Femur (tissue), 1 donor: ENCODE results near the gene COX6B1.
"Not testable (repeated sequence)": the region's sequence is repeated elsewhere in the genome, so short reads cannot be mapped to it uniquely, and the experiment has no call there.

Source experiments
- DNase-seq: peaks from one replicate; pipeline ENCODE4 v3.0.0-alpha.2; 2017

Gene COX6B1

DNA sequence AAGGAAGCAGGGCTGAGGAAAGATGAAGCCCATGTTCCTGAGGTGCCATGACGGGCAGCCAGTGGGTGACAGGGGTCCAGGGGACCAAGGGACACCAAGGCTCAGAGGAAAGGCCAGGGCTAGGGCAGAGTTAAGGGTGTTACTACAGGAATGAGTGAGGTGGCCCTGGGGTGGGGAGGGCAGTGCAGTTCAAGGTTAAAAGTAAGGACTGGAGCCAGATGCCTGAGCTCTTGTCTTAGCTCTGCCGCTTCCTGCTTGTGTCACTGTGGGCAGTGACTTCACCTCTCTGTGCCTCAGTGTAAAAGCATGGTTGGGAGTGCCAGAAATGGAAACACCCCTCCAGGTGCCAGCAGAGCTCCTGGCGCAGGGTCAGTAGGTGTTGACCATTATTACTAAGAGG lies 11.5 kb upstream of the COX6B1 start:
- no peak for DNase-seq

DNA sequence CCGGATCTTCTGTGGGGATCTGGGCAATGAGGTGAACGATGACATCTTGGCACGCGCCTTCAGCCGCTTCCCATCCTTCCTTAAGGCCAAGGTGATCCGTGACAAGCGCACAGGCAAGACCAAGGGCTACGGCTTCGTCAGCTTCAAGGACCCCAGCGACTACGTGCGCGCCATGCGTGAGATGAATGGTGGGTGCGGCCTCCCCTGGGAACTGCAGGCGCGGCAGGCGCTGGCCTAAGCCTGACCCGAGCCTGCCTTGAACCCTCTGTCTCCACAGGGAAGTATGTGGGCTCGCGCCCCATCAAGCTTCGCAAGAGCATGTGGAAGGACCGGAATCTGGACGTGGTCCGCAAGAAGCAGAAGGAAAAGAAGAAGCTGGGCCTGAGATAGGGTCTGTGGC lies 11.0 kb upstream of the COX6B1 start:
- no peak for DNase-seq

GRCh38 chr19:35639321-35639639 lies 8.8 kb upstream of the COX6B1 start:
- DNase-seq, result no peak

- DNase-seq, result no peak
Observed at GRCh38 chr19:35639863-35640262, 8.3 kb upstream of the COX6B1 start.

GRCh38 chr19:35641515-35642151 lies 6.5 kb upstream of the COX6B1 start, which contains the start of gene ETV2:
ETV2 (plus strand) TSS chr19:35641745; CDS start chr19:35642461, 716 bp downstream.
- peak; percentile 64 for DNase-seq

- DNase-seq, result no peak
Observed at GRCh38 chr19:35642312-35642711, 5.8 kb upstream of the COX6B1 start.

DNA sequence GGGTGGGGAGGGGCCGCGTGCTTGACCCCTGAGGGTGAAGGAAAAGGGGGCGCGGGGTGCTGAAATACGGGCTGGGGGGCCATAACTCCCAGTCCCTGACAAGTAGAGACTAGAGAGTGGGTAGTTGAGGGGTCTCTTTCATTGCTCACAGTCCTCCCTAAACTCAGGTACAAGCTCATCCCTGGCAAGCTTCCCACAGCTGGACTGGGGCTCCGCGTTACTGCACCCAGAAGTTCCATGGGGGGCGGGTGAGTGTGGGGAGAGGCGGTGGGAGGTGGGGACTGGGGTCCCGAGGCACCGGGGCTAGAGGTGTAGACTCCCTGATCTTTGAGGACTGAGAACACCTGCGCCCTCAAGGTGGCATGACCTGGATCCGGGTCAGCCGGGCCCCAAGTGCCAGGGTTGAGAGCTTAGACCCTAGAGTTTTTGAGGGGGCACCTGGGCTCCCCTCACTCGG lies 5.3 kb upstream of the COX6B1 start:
- DNase-seq, result peak; percentile 43

GRCh38 chr19:35643255-35644205 lies 4.6 kb upstream of the COX6B1 start:
- DNase-seq, result peak; percentile 87

- DNase-seq, result peak; percentile 97
Observed at GRCh38 chr19:35644206-35644986, 3.7 kb upstream of the COX6B1 start.

- peak; percentile 84 for DNase-seq
Observed at GRCh38 chr19:35644987-35645679, 3.0 kb upstream of the COX6B1 start.

GRCh38 chr19:35645680-35646511 lies 2.2 kb upstream of the COX6B1 start:
- no peak for DNase-seq

DNA sequence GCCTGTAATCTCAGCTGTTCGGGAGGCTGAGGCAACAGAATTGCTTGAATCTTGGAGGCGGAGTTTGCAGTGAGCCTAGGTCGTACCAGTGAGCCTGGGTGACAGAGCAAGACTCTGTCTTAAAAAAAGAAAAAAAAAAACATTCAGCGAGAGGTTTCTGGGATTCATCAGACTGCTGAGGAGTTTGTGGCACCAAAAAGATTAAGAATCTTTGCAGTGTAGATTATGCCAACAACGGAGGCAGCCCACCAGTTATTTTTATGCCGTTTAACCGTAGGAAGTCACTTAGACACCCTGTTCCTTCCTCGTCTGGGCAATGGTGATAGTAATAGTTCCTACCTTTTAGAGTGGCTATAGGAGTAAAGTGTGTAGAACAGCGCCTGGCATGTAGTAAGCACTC lies 2.5 kb downstream of the COX6B1 start:
- DNase-seq, result no peak

DNA sequence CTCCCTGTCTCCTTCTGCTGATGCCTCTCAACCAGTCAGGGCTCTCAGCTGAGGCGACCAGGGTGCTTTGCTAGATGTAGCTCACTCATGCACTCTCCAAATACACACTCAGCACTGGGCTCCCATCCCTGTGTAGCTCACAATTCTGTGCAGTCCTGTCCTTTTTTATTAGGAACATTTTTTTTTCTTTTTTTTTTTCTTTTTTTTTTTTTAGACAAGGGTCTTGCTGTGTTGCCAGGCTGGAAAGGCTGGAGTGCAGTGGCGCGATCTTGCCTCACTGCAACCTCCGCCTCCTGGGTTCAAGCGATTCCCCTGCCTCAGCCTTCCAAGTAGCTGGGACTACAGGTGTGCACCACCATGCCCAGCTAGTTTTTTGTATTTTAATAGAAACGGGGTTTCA lies 6.7 kb downstream of the COX6B1 start:
- DNase-seq, result not testable (repeated sequence)

DNA sequence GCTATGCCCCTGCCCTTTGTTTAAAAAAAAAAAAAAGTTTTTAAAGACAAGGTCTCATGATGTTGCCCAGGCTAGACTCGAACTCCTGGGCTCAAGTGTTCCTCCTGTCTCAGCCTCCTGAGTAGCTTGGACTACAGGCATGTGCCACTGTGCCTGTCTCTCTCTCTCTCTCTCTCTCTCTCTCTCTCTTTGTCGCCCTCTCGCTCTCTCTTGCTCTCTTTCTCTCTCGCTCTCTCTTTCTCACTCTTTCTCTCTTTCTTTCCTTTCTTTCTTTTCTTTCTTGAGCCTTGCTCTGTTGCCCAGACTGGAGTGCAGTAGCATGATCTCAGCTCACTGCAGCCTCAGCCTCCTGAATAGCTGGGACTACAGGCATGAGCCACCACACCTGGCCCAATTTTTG lies 7.5 kb downstream of the COX6B1 start:
- no peak for DNase-seq

DNA sequence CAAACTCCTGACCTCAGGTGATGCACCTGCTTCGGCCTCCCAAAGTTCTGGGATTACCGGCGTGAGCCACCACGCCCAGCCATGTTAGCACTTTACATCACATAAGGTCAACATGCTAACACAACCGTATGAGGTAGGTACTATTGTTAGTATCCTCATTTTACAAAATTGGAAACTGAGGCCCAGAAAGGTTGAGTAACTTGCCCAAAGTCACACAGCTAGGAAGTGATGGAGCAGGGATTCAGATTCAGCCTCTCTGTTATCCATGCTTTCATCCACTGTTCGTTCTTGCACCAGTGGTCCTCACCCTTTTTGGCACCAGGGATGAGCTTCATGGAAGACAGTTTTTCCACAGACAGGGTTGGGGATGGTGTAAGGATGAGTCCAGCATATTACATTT lies 8.6 kb downstream of the COX6B1 start:
- DNase-seq, result no peak

DNA sequence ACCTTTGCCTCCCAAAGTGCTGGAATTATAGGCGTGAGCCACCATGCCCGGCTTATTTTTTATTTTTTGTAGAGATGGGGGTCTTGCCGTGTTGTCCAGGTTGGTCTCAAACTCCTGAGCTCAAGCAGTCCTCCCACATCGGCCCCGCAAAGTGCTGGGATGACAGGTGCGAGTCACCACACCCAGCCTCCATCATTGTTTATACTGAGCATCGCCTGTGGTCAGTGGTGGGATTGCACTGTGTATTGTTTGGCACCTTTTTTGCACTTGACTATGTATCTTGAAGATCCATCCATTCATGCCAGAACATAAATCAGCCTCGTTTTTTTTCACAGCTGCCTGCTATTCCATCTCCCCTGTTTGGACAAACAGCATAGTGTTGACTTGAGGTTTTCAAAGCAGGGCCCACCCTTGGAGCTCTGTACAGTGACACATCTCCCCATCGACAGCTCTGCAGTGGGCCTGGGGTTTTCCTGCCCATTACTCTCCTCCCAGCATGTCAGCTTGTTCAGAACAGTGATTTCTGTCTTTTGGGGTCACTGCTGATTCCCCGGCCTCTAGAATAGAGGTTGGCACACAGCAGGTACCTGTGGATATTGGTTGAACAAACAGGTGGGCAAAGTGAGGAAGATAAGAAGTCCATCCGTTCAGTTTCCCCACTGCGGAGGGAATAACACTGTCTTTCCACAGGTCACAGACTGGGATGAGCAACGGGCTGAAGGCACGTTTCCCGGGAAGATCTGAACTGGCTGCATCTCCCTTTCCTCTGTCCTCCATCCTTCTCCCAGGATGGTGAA lies 10.0 kb downstream of the COX6B1 start:
- no peak for DNase-seq

DNA sequence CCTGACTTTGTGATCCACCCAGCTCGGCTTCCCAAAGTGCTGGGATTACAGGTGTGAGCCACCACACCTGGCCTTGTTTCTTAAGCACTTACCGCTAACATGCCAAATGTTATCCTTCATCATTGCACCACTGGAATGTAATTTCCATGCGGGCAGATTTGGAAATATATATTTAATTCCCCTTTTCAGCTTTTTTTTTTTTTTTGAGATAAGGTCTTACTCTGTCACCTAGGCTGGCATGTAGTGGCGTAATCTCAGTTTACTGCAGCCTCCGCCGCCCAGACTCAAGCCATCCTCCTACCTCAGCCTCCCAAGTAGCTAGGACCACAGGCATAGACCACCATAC lies 13.8 kb downstream of the COX6B1 start:
- DNase-seq, result no peak

DNA sequence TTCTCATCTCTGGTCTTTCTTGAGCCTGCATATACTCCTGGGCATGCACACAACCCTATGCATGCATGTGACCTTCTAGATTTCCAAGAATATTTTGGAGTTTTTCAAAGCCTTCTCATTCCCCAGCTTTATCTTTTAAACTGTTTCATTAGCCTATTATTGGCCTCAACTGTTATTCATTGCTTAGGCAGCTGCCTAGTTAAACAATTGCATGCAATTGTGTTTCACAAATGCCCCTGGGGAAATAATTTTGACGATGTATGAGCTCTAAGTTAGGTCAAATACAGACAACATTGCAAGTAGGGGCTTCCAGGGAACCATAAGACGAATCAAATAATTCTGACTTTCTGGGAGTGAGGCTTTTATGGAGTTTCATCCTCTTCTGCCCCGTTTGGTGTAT lies 15.9 kb downstream of the COX6B1 start:
- no peak for DNase-seq

DNA sequence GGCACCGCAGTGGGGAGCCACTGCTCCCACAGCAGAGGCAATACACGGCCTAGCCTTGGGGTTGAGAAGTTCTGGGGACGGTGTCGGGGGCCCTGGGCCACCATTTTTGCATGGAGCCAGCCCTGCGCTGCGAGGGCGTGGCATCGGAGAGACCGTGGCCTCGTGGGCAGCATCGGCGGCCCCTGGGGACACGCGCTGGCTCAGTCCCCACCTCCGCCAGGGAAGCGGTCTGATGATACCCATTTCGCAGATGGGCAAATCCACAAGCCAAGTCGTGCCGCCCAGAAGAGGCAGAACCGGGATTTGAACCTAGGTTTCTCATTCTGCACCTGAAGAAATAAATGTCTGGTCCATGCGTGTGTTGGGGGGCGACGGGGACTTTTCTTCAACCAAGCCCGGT lies 17.0 kb downstream of the COX6B1 start:
- DNase-seq, result no peak

DNA sequence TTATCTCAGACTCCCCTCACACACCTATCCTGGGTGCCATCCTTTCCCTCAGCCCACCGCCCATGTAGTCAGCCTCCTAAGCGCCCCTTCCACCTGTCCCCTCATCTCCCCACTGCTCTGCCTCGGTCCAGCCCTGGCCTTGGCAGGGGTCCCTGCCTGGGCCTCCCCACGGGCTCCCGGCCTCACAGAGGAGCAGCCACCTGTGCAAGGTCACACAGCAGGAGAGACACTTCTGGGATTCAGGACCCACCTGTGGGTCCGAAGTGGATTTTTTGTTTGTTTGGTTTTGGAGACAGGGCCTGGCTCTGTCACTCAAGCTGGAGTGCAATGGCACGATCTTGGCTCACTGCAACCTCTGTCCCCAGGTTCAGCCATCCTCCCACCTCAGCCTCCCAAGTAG lies 17.5 kb downstream of the COX6B1 start:
- no peak for DNase-seq

DNA sequence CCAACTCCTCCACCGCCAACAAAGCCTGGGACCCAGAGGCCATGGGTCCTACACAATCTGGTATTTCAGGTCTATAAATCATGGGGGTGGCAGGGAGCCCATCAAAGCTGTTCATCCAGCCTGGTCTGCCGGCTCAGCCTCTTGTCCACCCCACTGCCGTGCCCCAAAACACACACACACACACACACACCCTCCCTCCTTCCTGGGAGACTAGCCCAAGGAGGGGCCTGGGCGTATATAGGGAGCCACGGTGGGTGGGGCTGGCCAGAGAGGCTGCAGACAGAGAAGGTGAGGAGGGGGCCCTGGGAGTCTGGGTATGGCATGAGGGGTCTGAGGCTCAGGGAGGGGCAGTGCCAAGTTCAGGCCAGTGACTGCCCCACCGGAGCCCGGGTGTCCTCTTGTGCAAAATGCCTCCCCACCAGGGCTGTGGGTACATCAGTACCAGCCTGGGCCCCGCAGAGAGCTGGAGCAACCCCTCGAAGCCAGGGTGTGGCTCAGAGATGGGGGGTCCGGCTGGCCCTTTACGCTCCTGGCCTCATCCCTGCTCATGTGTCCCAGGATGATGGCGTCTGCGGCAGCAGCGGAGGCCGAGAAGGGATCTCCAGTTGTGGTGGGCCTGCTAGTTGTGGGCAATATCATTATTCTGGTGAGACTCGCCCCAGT lies 18.3 kb downstream of the COX6B1 start, which contains the start of gene UPK1A:
Gene UPK1A (plus strand): TSS at position 267 of the 663 bp plus-strand sequence. CDS start 296 bp downstream, at position 563.
- no peak for DNase-seq
